Pancreas (tissue), 10 donors: ENCODE measurements around the gene ATXN10. TPM values are rescaled to one million over a fixed set of nuclear protein-coding genes. Genes with fewer than 3 reads are reported as not detected.
A peak's percentile ranks its signal among the peaks of the same experiment; 100 is the strongest.

Experiments used
- ATAC-seq, 4 donors: fragments of 200-7000 bp; cut with Tn5 transposase; one replicate each; pipeline versions ENCODE4 v1.8.0 to v1.9.1; 2020; ENCODE audit warnings: mild to moderate bottlenecking in 4 of 4, moderate library complexity in 4 of 4
- DNase-seq, 6 donors: peaks; one replicate each; pipeline ENCODE4 v3.0.0-alpha.2; 2020
- FAIRE-seq: peaks from 2 replicates; lab custom pipeline; 2012; peaks lifted over from hg19 to GRCh38; lab: Jason Lieb, UNC
- H3K27ac ChIP-seq, 4 donors: fragments of 200-600 bp; sonication (generic); 1 replicate in 3 of 4; 2 replicates in 1 of 4; pipeline versions ENCODE4 v1.5.0 to v1.8.0; 2020
- H3K27me3 ChIP-seq, 4 donors: fragments of 200-600 bp; one replicate each; pipeline ENCODE4 v1.8.0; 2021
- H3K36me3 ChIP-seq, 3 donors: fragments of 200-600 bp; sonication (generic) in 1 of 3; one replicate each; pipeline versions ENCODE4 v1.5.0 to v1.8.0; 2020 to 2021
- H3K4me1 ChIP-seq, 3 donors: fragments of 200-600 bp; one replicate each; pipeline ENCODE4 v1.8.0; 2021
- H3K4me3 ChIP-seq, 4 donors: fragments of 200-600 bp; sonication (generic) in 2 of 4; one replicate each; pipeline versions ENCODE4 v1.5.0 to v1.8.0; 2020 to 2021
- H3K9me3 ChIP-seq, 4 donors: fragments of 200-600 bp; one replicate each; pipeline ENCODE4 v1.8.0; 2021
- CTCF ChIP-seq, 4 donors: fragments of 200-600 bp; sonication (generic) in 3 of 4; IDR thresholded peaks; one replicate each; pipeline versions ENCODE4 v1.5.0 to v1.8.0; 2021; ENCODE audit warnings: antibody characterized with exemption in 4 of 4
- WGBS, 2 donors: extraction: QIAGEN DNeasy Blood & Tissue Kit; methylation state at CpG; one replicate each; pipeline ENCODE4 v1.1.7; 2013; 5-methylcytosine and 5-hydroxymethylcytosine counted together
- intact Hi-C, 3 donors: fragments of 100-400 bp; cut with DNase I; formaldehyde crosslinking; loops; one replicate each; pipeline versions ENCODE4 v1.11.1 to v1.14.2; 2022
- polyA plus RNA-seq, 2 donors: library from polyadenylated mRNA; stranded (reverse); fragments of 200-250 nt; gene quantifications; one replicate each; pipeline ENCODE4 v1.2.3, GENCODE V29; 2013
- total RNA-seq, 6 donors: library from RNA; stranded (reverse); fragmentation: NEBNext Ultra II Directional in 4 of 6; extraction: Animal tissue kit (Norgen Biotek cat#: 25700) in 4 of 6; gene quantifications; one replicate each; pipeline versions ENCODE4 v1.2.1 to v1.2.4, GENCODE V29; 2021 to 2023
- donor health status: healthy with polysubstance abuse.
- donor health status: DM: no; HTN: no; CAD: no; lungs with moderate emphysema.
- donor health status: DM: no; HTN: no; CAD: no.
- donor health status: control.
- donor health status: control.
- donor health status: Bipolar disorder and iron deficiency.
- donor health status: DM: yes; HTN: yes; CAD: no.
- donor health status: DM: no; HTN: no; CAD: no.
- donor health status: DM: no; HTN: no; CAD: no.
- donor health status: DM: yes; HTN: yes; CAD: no.

ATXN10 gene
- total and polyA plus RNA-seq, 8 donors, result 19.1 to 75.1 (median 62.4) TPM

- TF ChIP-seq CTCF (IDR thresholded peaks at IDR 0.05), result no peak
- no peak for FAIRE-seq
Measured at GRCh38 chr22:45881524-45881875, 209.9 kb downstream of the ATXN10 start.

GRCh38 chr22:45882881-45883810 is 211.5 kb downstream of the ATXN10 start:
- WGBS, 2 donors, result 77 to 86% methylated on average over 30 to 32 of the region's 32 CpGs
- intact Hi-C loops, result no loop called here

More at GRCh38 chr22:45881524-45881875, 209.9 kb downstream of the ATXN10 start:
- ATAC-seq, result no peak
- DNase-seq, result peak in 2 of 6 donors; percentile 37 to 45
- no peaks in the 10 kb centered on the region for H3K36me3 ChIP-seq
- H3K27ac ChIP-seq, result no peak overlapping the region
- no peak overlapping the region for H3K4me3 ChIP-seq
- intact Hi-C loops, result no loop called here
- WGBS, 2 donors, result 72 to 79% methylated on average over 8 of the region's 8 CpGs
- no peaks in the 10 kb centered on the region for H3K4me1 ChIP-seq
- H3K9me3 ChIP-seq, result no peaks in the 10 kb centered on the region
- no peaks in the 10 kb centered on the region for H3K27me3 ChIP-seq

GRCh38 chr22:45883811-45884170 is 212.2 kb downstream of the ATXN10 start:
- no peaks in the 10 kb centered on the region for H3K27me3 ChIP-seq
- WGBS, 2 donors, result 75 to 91% methylated on average over 8 of the region's 8 CpGs
- no peaks in the 10 kb centered on the region for H3K9me3 ChIP-seq
- peak in 3 of 6 donors; percentile 3 to 35 (median 20) for DNase-seq
- H3K4me1 ChIP-seq, result no peaks in the 10 kb centered on the region
- no peak overlapping the region for H3K27ac ChIP-seq
- intact Hi-C loops, result no loop called here
- no peaks in the 10 kb centered on the region for H3K36me3 ChIP-seq
- no peak for FAIRE-seq
- no peak overlapping the region for H3K4me3 ChIP-seq
- no peak for TF ChIP-seq CTCF (IDR thresholded peaks at IDR 0.05)
- no peak for ATAC-seq

More at GRCh38 chr22:45882881-45883810, 211.5 kb downstream of the ATXN10 start:
- ATAC-seq (no peak), FAIRE-seq (no peak), DNase-seq (peak in 3 of 6 donors; percentile 19 to 60 (median 51))
- no peak overlapping the region for H3K4me3 ChIP-seq
- no peaks in the 10 kb centered on the region for H3K27me3 ChIP-seq
- H3K4me1 ChIP-seq, result no peaks in the 10 kb centered on the region
- H3K36me3 ChIP-seq, result no peaks in the 10 kb centered on the region
- no peak overlapping the region for H3K27ac ChIP-seq
- no peak for TF ChIP-seq CTCF (IDR thresholded peaks at IDR 0.05)
- no peaks in the 10 kb centered on the region for H3K9me3 ChIP-seq

- 59% methylated on average over 27 of the region's 27 CpGs for WGBS, 2 donors
- Histone ChIP-seq H3K4me3 (no peak overlapping the region), H3K27me3 (no peaks in the 10 kb centered on the region), H3K9me3 (no peaks in the 10 kb centered on the region), H3K36me3 (no peaks in the 10 kb centered on the region), H3K27ac (no peak overlapping the region), H3K4me1 (no peaks in the 10 kb centered on the region)
- intact Hi-C loops, result no loop called here
- TF ChIP-seq CTCF (IDR thresholded peaks at IDR 0.05), result no peak
- peak in 2 of 4 donors; percentile 37 to 47 for ATAC-seq
- no peak for FAIRE-seq
- peak in 3 of 6 donors; percentile 30 to 54 (median 51) for DNase-seq
Measured at GRCh38 chr22:45884201-45885062, 212.8 kb downstream of the ATXN10 start.
